HCT116 (cell line): ENCODE measurements around the gene EHMT1. TPM values are rescaled to one million over a fixed set of nuclear protein-coding genes. Genes with fewer than 3 reads are reported as not detected.

Experiments used
- ATAC-seq: fragments of 200-7000 bp; cut with Tn5 transposase; 2 replicates; pipeline ENCODE4 v1.9.1; 2020; ENCODE audit warnings: mild to moderate bottlenecking, moderate library complexity
- BruUV-seq: library from RNA; stranded (reverse); fragments of 400-500 nt; replicated peaks from 2 replicates; lab custom pipeline; 2021; lab: Mats Ljungman, UMichigan
- CTCF ChIA-PET: fragments of 300-600 bp; sonication (Branson Sonifier 250); formaldehyde crosslinking; loops from one replicate; lab custom pipeline; 2021; ENCODE audit warnings: antibody characterized with exemption; lab: Charles Lee
- POLR2A ChIA-PET: fragments of 300-600, 350-600 bp; sonication (Branson Sonifier 250); formaldehyde crosslinking; loops from one replicate; lab custom pipeline; 2021; ENCODE audit warnings: antibody characterized with exemption; lab: Charles Lee
- RAD21 ChIA-PET, 2 experiments: fragments of 300-600 bp; sonication (Branson Sonifier 250); formaldehyde crosslinking; loops; one replicate each; lab custom pipeline; 2023; ENCODE audit warnings: low total read pairs in 2 of 2; ENCODE audit not compliant: uncharacterized antibody in 2 of 2, unreplicated experiment in 2 of 2, low non-redundant PET in 1 of 2; lab: Charles Lee
- DNase-seq: peaks from one replicate; pipeline ENCODE4 v3.0.0-alpha.2; 2010; ENCODE audit warnings: low read depth, low spot score
- H2AFZ ChIP-seq: fragments of 200-600 bp; shearing (Covaris generic), sonication (generic); 2 replicates; pipeline ENCODE4 v1.6.1; 2017; ENCODE audit warnings: low read depth, mixed run types, mixed read lengths, antibody characterized with exemption, low read length; ENCODE audit not compliant: poor library complexity, severe bottlenecking
- H3K27ac ChIP-seq: 2 replicates; pipeline ENCODE4 v1.5.1; 2012; ENCODE audit warnings: low read depth, low read length
- H3K27me3 ChIP-seq: fragments of 200-600 bp; sonication (generic); 2 replicates; pipeline ENCODE4 v1.6.1; 2016; ENCODE audit warnings: mixed run types, low read length, mixed read lengths; ENCODE audit not compliant: insufficient read depth
- H3K36me3 ChIP-seq, 2 experiments: fragments of 200-500 bp in 1 of 2; fragments of 200-600 bp in 1 of 2; sonication (Bioruptor generic) in 1 of 2; sonication (generic) in 1 of 2; 2 replicates each; pipeline versions ENCODE4 v1.5.1 to v1.6.1; 2014 to 2016; ENCODE audit warnings: low read length in 2 of 2, inconsistent platforms in 1 of 2, mixed read lengths in 1 of 2, mixed run types in 1 of 2; ENCODE audit not compliant: insufficient read depth in 2 of 2, control insufficient read depth in 1 of 2
- H3K4me1 ChIP-seq, 2 experiments: fragments of 200-600 bp in 1 of 2; sonication (generic) in 1 of 2; 2 replicates each; pipeline versions ENCODE4 v1.5.1 to v1.6.1; 2012 to 2017; ENCODE audit warnings: low read length in 2 of 2, inconsistent platforms in 1 of 2, mild to moderate bottlenecking in 1 of 2, mixed read lengths in 1 of 2, mixed run types in 1 of 2, moderate library complexity in 1 of 2; ENCODE audit not compliant: insufficient read depth in 2 of 2, control insufficient read depth in 1 of 2
- H3K4me2 ChIP-seq: fragments of 200-600 bp; sonication (generic); 2 replicates; pipeline ENCODE4 v1.6.1; 2017; ENCODE audit warnings: mixed run types, low read length, mixed read lengths
- H3K4me3 ChIP-seq, 2 experiments: fragments of 200-600 bp in 1 of 2; sonication (generic) in 1 of 2; replicated peaks in 1 of 2; 2 replicates each; pipeline ENCODE4 v1.5.1; 2011 to 2016; ENCODE audit warnings: low read length in 2 of 2, control low read depth in 1 of 2, low read depth in 1 of 2, mild to moderate bottlenecking in 1 of 2, mixed read lengths in 1 of 2, mixed run types in 1 of 2
- H3K79me2 ChIP-seq: fragments of 200-600 bp; sonication (generic); 2 replicates; pipeline ENCODE4 v1.6.1; 2017; ENCODE audit warnings: mild to moderate bottlenecking, mixed run types, low read length, moderate library complexity, mixed read lengths; ENCODE audit not compliant: insufficient read depth
- H3K9ac ChIP-seq: fragments of 200-600 bp; sonication (generic); 2 replicates; pipeline ENCODE4 v1.6.1; 2016; ENCODE audit warnings: low read length, mixed read lengths
- H3K9me2 ChIP-seq: fragments of 200-600 bp; sonication (generic), shearing (Covaris generic); 2 replicates; pipeline ENCODE4 v1.6.1; 2017; ENCODE audit warnings: mixed run types, mild to moderate bottlenecking, moderate library complexity; ENCODE audit not compliant: insufficient read depth
- H3K9me3 ChIP-seq, 2 experiments: fragments of 200-500 bp in 1 of 2; fragments of 200-600 bp in 1 of 2; sonication (Bioruptor generic) in 1 of 2; sonication (generic) in 1 of 2; 2 replicates each; pipeline ENCODE4 v1.6.1; 2014 to 2017; ENCODE audit warnings: low read length in 2 of 2, mixed read lengths in 2 of 2, inconsistent platforms in 1 of 2, low read depth in 1 of 2, mild to moderate bottlenecking in 1 of 2, mixed run types in 1 of 2, moderate library complexity in 1 of 2; ENCODE audit not compliant: control insufficient read depth in 1 of 2, insufficient read depth in 1 of 2
- H4K20me1 ChIP-seq: fragments of 200-600 bp; sonication (generic), shearing (Covaris generic); 2 replicates; pipeline ENCODE4 v1.6.1; 2017; ENCODE audit warnings: mixed run types, mild to moderate bottlenecking, moderate library complexity; ENCODE audit not compliant: insufficient read depth
- CEBPB ChIP-seq: IDR thresholded peaks from 2 replicates; pipeline ENCODE4 v1.6.1; 2012; ENCODE audit warnings: low read depth
- CTCF ChIP-seq, 3 experiments: fragments of 200-600 bp in 1 of 3; sonication (generic) in 1 of 3; IDR thresholded peaks in 2 of 3; conservative IDR thresholded peaks in 1 of 3; 2 replicates each; pipeline ENCODE4 v1.5.1; 2012 to 2017; ENCODE audit warnings: low read depth in 2 of 3, low read length in 2 of 3, antibody characterized with exemption in 1 of 3, borderline replicate concordance in 1 of 3, control low read depth in 1 of 3, mild to moderate bottlenecking in 1 of 3, mixed read lengths in 1 of 3, mixed run types in 1 of 3, moderate library complexity in 1 of 3; ENCODE audit not compliant: insufficient read depth in 1 of 3
- EZH2phosphoT487 ChIP-seq: fragments of 200-600 bp; IDR thresholded peaks from 2 replicates; pipeline ENCODE4 v1.6.1; 2018; ENCODE audit warnings: antibody characterized with exemption, borderline replicate concordance
- JUND ChIP-seq: IDR thresholded peaks from 2 replicates; pipeline ENCODE4 v1.6.1; 2012
- POLR2AphosphoS5 ChIP-seq: IDR thresholded peaks from 2 replicates; pipeline ENCODE4 v1.6.1; 2011; ENCODE audit warnings: mild to moderate bottlenecking, low read depth, low read length, moderate library complexity
- SIN3A ChIP-seq: IDR thresholded peaks from 2 replicates; pipeline ENCODE4 v1.6.1; 2012; ENCODE audit warnings: low read depth
- SP1 ChIP-seq: IDR thresholded peaks from 2 replicates; pipeline ENCODE4 v1.6.1; 2012; ENCODE audit warnings: low read depth
- SRF ChIP-seq: IDR thresholded peaks from 2 replicates; pipeline ENCODE4 v1.6.1; 2012; ENCODE audit warnings: low read depth
- YY1 ChIP-seq: IDR thresholded peaks from 2 replicates; pipeline ENCODE4 v1.6.1; 2011; ENCODE audit warnings: low read length, low read depth, moderate library complexity, mild to moderate bottlenecking; ENCODE audit not compliant: insufficient replicate concordance; ENCODE audit errors: extremely low read depth
- ZNF274 ChIP-seq: fragments of 200-500 bp; sonication (Bioruptor generic); IDR thresholded peaks from 2 replicates; pipeline ENCODE4 v1.6.1; 2014; ENCODE audit warnings: mild to moderate bottlenecking, low read depth, low read length, inconsistent platforms
- intact Hi-C: fragments of 100-400 bp; cut with micrococcal nuclease; formaldehyde crosslinking; loops from 2 replicates; pipeline ENCODE4 v1.10.0; 2022
- total RNA-seq: library from RNA; stranded (reverse); gene quantifications from one replicate; pipeline ENCODE4 v1.2.1, GENCODE V29; 2021; ENCODE audit not compliant: unreplicated experiment
- TF ChIP-seq, protein P1 (sequence below): IDR thresholded peaks from 2 replicates; pipeline ENCODE4 v1.6.1; 2012

EHMT1 gene
- total RNA-seq, 1 experiment from 2014 or later: 86.1 TPM

GRCh38 chr9:137665226-137665625, 46.4 kb downstream of the EHMT1 start:
- Histone ChIP-seq H3K9me3 (no peaks in the 10 kb centered on the region), H3K4me2 (no peak overlapping the region), H3K9me2 (no peaks in the 10 kb centered on the region), H3K36me3 (peaks cover 0 to 3% of the 10 kb centered on the region in 2 experiments; a peak in 1 of 4 replicates), H3K9ac (no peak overlapping the region), H2AFZ (no peak overlapping the region), H3K79me2 (peaks cover 96% of the 10 kb centered on the region), H3K4me1 (no peaks in the 10 kb centered on the region), H4K20me1 (no peaks in the 10 kb centered on the region), H3K27ac (no peak overlapping the region), H3K4me3 (no peak overlapping the region), H3K27me3 (no peaks in the 10 kb centered on the region)
- DNase-seq (no peak), ATAC-seq (no peak)
- no TSS peak for BruUV-seq
- POLR2A ChIA-PET: no interaction called here
- intact Hi-C loops: no loop called here
- RAD21 ChIA-PET: no interaction called here
- no peak for TF ChIP-seq JUND
- TF ChIP-seq CEBPB: no peak
- no peak for TF ChIP-seq ZNF274
- TF ChIP-seq SP1: no peak
- TF ChIP-seq SIN3A: no peak
- TF ChIP-seq EZH2phosphoT487: no peak
- TF ChIP-seq YY1: no peak
- no peak for TF ChIP-seq SRF
- TF ChIP-seq, protein P1, sequence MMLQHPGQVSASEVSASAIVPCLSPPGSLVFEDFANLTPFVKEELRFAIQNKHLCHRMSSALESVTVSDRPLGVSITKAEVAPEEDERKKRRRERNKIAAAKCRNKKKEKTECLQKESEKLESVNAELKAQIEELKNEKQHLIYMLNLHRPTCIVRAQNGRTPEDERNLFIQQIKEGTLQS: no peak
- no peak for TF ChIP-seq POLR2AphosphoS5
- TF ChIP-seq CTCF (IDR thresholded peaks at IDR 0.05 in 2 of 3, conservative IDR thresholded peaks at IDR 0.05 in 1 of 3; ENCODE audit: borderline replicate concordance in 1 of 3, insufficient read depth in 1 of 3, low read depth in 2 of 3, low read length in 2 of 3): no peak
- CTCF ChIA-PET: interaction anchor here (2.3 kb wide), 1 partner anchor 8 kb away, joined by 6 read pairs; no protein-coding TSS in a partner anchor
